ENCODE measurements around the gene OTOP2. TPM values are rescaled to one million over a fixed set of nuclear protein-coding genes. Genes with fewer than 3 reads are reported as not detected.

The OTOP2 gene
- total RNA-seq, 2 experiments from 2014 or later, result not detected

GRCh38 chr17:74962622-74963394 lies 38.7 kb downstream of the OTOP2 start:
- Histone ChIP-seq H4K20me1 (ENCODE audit: insufficient read depth, low read length) (no peaks in the 10 kb centered on the region), H3K4me2 (ENCODE audit: low read length) (no peak overlapping the region), H3K4me3 (ENCODE audit: low read depth, low read length, poor library complexity, severe bottlenecking) (no peak overlapping the region), H3K9me3 (ENCODE audit: low read length) (no peaks in the 10 kb centered on the region), H3K9me2 (ENCODE audit: insufficient read depth, low read length) (no peaks in the 10 kb centered on the region), H2AFZ (ENCODE audit: low read length) (no peak overlapping the region), H3K79me2 (ENCODE audit: insufficient read depth, low read depth, low read length) (no peaks in the 10 kb centered on the region), H3K36me3 (ENCODE audit: insufficient read depth, low read length) (no peaks in the 10 kb centered on the region), H3K27ac (ENCODE audit: low read depth, low read length, poor library complexity, severe bottlenecking) (no peak overlapping the region), H3K4me1 (ENCODE audit: insufficient read depth, low read length, poor library complexity, severe bottlenecking) (peaks cover 7% of the 10 kb centered on the region)
- TF ChIP-seq CTCF (conservative IDR thresholded peaks at IDR 0.05; ENCODE audit: low read length) (no peak), EZH2phosphoT487 (IDR thresholded peaks at IDR 0.05; ENCODE audit: borderline replicate concordance, low read depth, low read length) (no peak)
- no TSS peak for BruUV-seq (replicated peaks)
- intact Hi-C loops (cut with micrococcal nuclease; ENCODE audit: unreplicated experiment), result no loop called here
- ChIA-PET POLR2A (interaction anchor here (0.7 kb wide), 1 partner anchor 34 kb away, joined by 3 read pairs; no protein-coding TSS in a partner anchor), CTCF (ENCODE audit: unreplicated experiment) (interaction anchor here (0.6 to 2.3 kb wide), 6 partner anchors 10 to 101 kb away, joined by 3 to 26 read pairs (median 4); partner anchors contain the start of genes HID1 and MRPL58)
- no peak for DNase-seq (ENCODE audit: low spot score)

GRCh38 chr17:74963656-74964055 lies 39.6 kb downstream of the OTOP2 start:
- no peaks in the 10 kb centered on the region for H3K36me3 ChIP-seq (ENCODE audit: insufficient read depth, low read length)
- H3K4me1 ChIP-seq (ENCODE audit: insufficient read depth, low read length, poor library complexity, severe bottlenecking), result peaks cover 7% of the 10 kb centered on the region
- H3K27ac ChIP-seq (ENCODE audit: low read depth, low read length, poor library complexity, severe bottlenecking), result no peak overlapping the region
- intact Hi-C loops (cut with micrococcal nuclease; ENCODE audit: unreplicated experiment), result no loop called here
- CTCF ChIA-PET (ENCODE audit: unreplicated experiment), result interaction anchor here (1.0 to 1.4 kb wide), 2 partner anchors 9 to 100 kb away, joined by 3 to 4 read pairs; partner anchors contain the start of gene HID1
- H4K20me1 ChIP-seq (ENCODE audit: insufficient read depth, low read length), result no peaks in the 10 kb centered on the region
- H3K9me3 ChIP-seq (ENCODE audit: low read length), result no peaks in the 10 kb centered on the region
- TF ChIP-seq EZH2phosphoT487 (IDR thresholded peaks at IDR 0.05; ENCODE audit: borderline replicate concordance, low read depth, low read length) (no peak), CTCF (conservative IDR thresholded peaks at IDR 0.05; ENCODE audit: low read length) (peak; percentile 58)
- POLR2A ChIA-PET, result interaction anchor here (0.5 to 0.7 kb wide), 3 partner anchors 10 to 61 kb away, joined by 3 to 6 read pairs (median 3); no protein-coding TSS in a partner anchor
- H3K4me3 ChIP-seq (ENCODE audit: low read depth, low read length, poor library complexity, severe bottlenecking), result no peak overlapping the region
- H2AFZ ChIP-seq (ENCODE audit: low read length), result no peak overlapping the region
- no peak overlapping the region for H3K4me2 ChIP-seq (ENCODE audit: low read length)
- H3K9me2 ChIP-seq (ENCODE audit: insufficient read depth, low read length), result no peaks in the 10 kb centered on the region
- DNase-seq (ENCODE audit: low spot score), result peak; percentile 26
- no TSS peak for BruUV-seq (replicated peaks)
- H3K79me2 ChIP-seq (ENCODE audit: insufficient read depth, low read depth, low read length), result no peaks in the 10 kb centered on the region
